ENCODE measurements around the gene VWA7. TPM values are rescaled to one million over a fixed set of nuclear protein-coding genes. Genes with fewer than 3 reads are reported as not detected.

VWA7 gene
- total RNA-seq, 1 experiment from 2014 or later: 2.5 TPM

GRCh38 chr6:31722173-31722572 is 55.0 kb downstream of the VWA7 start:
- no peak overlapping the region for H2BK20ac ChIP-seq (ENCODE audit: low read depth, low read length, poor library complexity, severe bottlenecking)
- no peaks in the 10 kb centered on the region for H3K27me3 ChIP-seq (ENCODE audit: insufficient read depth, low read length)
- no peaks in the 10 kb centered on the region for H3K23me2 ChIP-seq (ENCODE audit: insufficient read length, low read depth, low read length, poor library complexity, severe bottlenecking)
- H3K18ac ChIP-seq (ENCODE audit: insufficient read length, low read depth, low read length): no peak overlapping the region
- no peak for TF ChIP-seq CTCF (conservative IDR thresholded peaks at IDR 0.05)
- H3K56ac ChIP-seq (ENCODE audit: insufficient read length, low read depth, low read length): no peak overlapping the region
- no peak overlapping the region for H3K9ac ChIP-seq (ENCODE audit: extremely low read depth, insufficient read length, low read length)
- H3K4ac ChIP-seq (ENCODE audit: low read depth, low read length): no peak overlapping the region
- H3K9me3 Mint-ChIP-seq: no peaks in the 10 kb centered on the region
- no peaks in the 10 kb centered on the region for H3K79me1 ChIP-seq (ENCODE audit: insufficient read depth, low read depth, low read length, poor library complexity, severe bottlenecking)
- peaks cover 6% of the 10 kb centered on the region; the same call in 1 of the 2 replicates for H3K4me1 ChIP-seq (ENCODE audit: insufficient read depth, low read length)
- no peak overlapping the region for H2BK120ac ChIP-seq (ENCODE audit: low read depth, low read length, poor library complexity, severe bottlenecking)
- no peak overlapping the region for H2BK12ac ChIP-seq (ENCODE audit: insufficient read length, low read depth, low read length)
- H3K9me3 ChIP-seq (ENCODE audit: control insufficient read depth, low read depth, low read length): no peaks in the 10 kb centered on the region
- H3K4me3 Mint-ChIP-seq: no peak overlapping the region
- no peak overlapping the region for H4K5ac ChIP-seq (ENCODE audit: insufficient read length, low read depth, low read length)
- H3K23ac ChIP-seq (ENCODE audit: insufficient read length, low read depth, low read length): no peak overlapping the region
- WGBS (ENCODE audit: extremely low coverage, insufficient read length, low lambda C conversion rate): no CpG with 5 or more reads among the region's 3 CpGs
- no peaks in the 10 kb centered on the region for H3K79me2 ChIP-seq (ENCODE audit: insufficient read depth, low read length)
- peaks cover 18 to 22% of the 10 kb centered on the region in 2 experiments for H3K4me1 Mint-ChIP-seq
- no peak overlapping the region for H3K27ac Mint-ChIP-seq
- H3K27ac ChIP-seq (ENCODE audit: insufficient read length, low read depth, low read length): no peak overlapping the region
- H2BK5ac ChIP-seq (ENCODE audit: insufficient read length, low read length): no peak overlapping the region
- H2AFZ ChIP-seq (ENCODE audit: low read length): no peak overlapping the region
- H3K36me3 Mint-ChIP-seq (ENCODE audit: insufficient read depth in 1 of 3, low read depth in 3 of 3): peaks cover 5 to 17% (median 17%) of the 10 kb centered on the region in 3 experiments; a peak in 6 of 7 replicates
- no peak overlapping the region for H2AK5ac ChIP-seq (ENCODE audit: insufficient read length, low read length)
- H4K20me1 ChIP-seq (ENCODE audit: control insufficient read depth, insufficient read depth, insufficient read length): no peaks in the 10 kb centered on the region
- H3K4me2 ChIP-seq (ENCODE audit: insufficient read depth, insufficient read length, low read length): no peak overlapping the region
- no peaks in the 10 kb centered on the region for H3K27me3 Mint-ChIP-seq (ENCODE audit: low read depth)
- H4K91ac ChIP-seq (ENCODE audit: insufficient read length, low read depth, low read length): no peak overlapping the region
- H3T11ph ChIP-seq (ENCODE audit: low read length): no peak overlapping the region
- no peak overlapping the region for H4K8ac ChIP-seq (replicated peaks; ENCODE audit: insufficient read length, low read depth, low read length)
- no peak for DNase-seq
- H3K14ac ChIP-seq (ENCODE audit: insufficient read depth, low read length): no peak overlapping the region
- H2BK15ac ChIP-seq (ENCODE audit: low read depth, low read length): no peak overlapping the region

Measured in H9 (cell line).